ENCODE results near the gene RASAL2.

GRCh38 chr1:178311164-178311563 is 217.3 kb downstream of the RASAL2 start:
- TF ChIP-seq CTCF (conservative IDR thresholded peaks at IDR 0.05 in 1 of 2, IDR thresholded peaks at IDR 0.05 in 1 of 2; ENCODE audit: low read depth in 1 of 2, low read length in 2 of 2) (no peak), EZH2 (IDR thresholded peaks at IDR 0.05; ENCODE audit: low read length, missing control alignments) (no peak)
